HG02571 (cell line): ENCODE data around the gene FNBP1L.

Experiments used
- ATAC-seq: cut with Tn5 transposase; IDR thresholded peaks from one replicate; pipeline ENCODE4 v1.9.1; 2021; ENCODE audit warnings: mild to moderate bottlenecking, moderate library complexity; ENCODE audit not compliant: unreplicated experiment

FNBP1L gene

GRCh38 chr1:93567255-93567918, 119.5 kb downstream of the FNBP1L start:
- no peak for ATAC-seq

- no peak for ATAC-seq
Measured at GRCh38 chr1:93569489-93569888, 121.6 kb downstream of the FNBP1L start.

- no peak for ATAC-seq
Measured at GRCh38 chr1:93571623-93572310, 123.8 kb downstream of the FNBP1L start.

- no peak for ATAC-seq
Measured at GRCh38 chr1:93573940-93574469, 126.1 kb downstream of the FNBP1L start.

- no peak for ATAC-seq
Measured at GRCh38 chr1:93574511-93574910, 126.6 kb downstream of the FNBP1L start.

GRCh38 chr1:93574991-93575390, 127.1 kb downstream of the FNBP1L start:
- no peak for ATAC-seq

- no peak for ATAC-seq
Measured at GRCh38 chr1:93575621-93576284, 127.8 kb downstream of the FNBP1L start.

GRCh38 chr1:93576346-93576745, 128.4 kb downstream of the FNBP1L start:
- no peak for ATAC-seq

- no peak for ATAC-seq
Measured at GRCh38 chr1:93576746-93577145, 128.8 kb downstream of the FNBP1L start.

GRCh38 chr1:93577536-93578432, 129.9 kb downstream of the FNBP1L start:
- ATAC-seq = no peak

GRCh38 chr1:93578433-93578830, 130.5 kb downstream of the FNBP1L start:
- no peak for ATAC-seq

GRCh38 chr1:93578911-93579825, 131.2 kb downstream of the FNBP1L start:
- ATAC-seq = no peak

- no peak for ATAC-seq
Measured at GRCh38 chr1:93579891-93580290, 132.0 kb downstream of the FNBP1L start.

- no peak for ATAC-seq
Measured at GRCh38 chr1:93581917-93582850, 134.3 kb downstream of the FNBP1L start.

GRCh38 chr1:93584261-93585003, 136.5 kb downstream of the FNBP1L start:
- no peak for ATAC-seq

GRCh38 chr1:93585059-93585966, 137.4 kb downstream of the FNBP1L start:
- no peak for ATAC-seq

GRCh38 chr1:93587354-93587753, 139.4 kb downstream of the FNBP1L start:
- ATAC-seq = no peak
